A549 treated with Mapracorat at 1 μM for 4 hours (cell line): ENCODE results near the gene TMEM190. TPM values are rescaled to one million over a fixed set of nuclear protein-coding genes. Genes with fewer than 3 reads are reported as not detected.

Source experiments
- total RNA-seq: library from RNA; stranded (reverse); fragments of 200-300 nt; extraction: Qiagen RNA extraction; gene quantifications from 5 replicates; pipeline ENCODE4 v1.2.3, GENCODE V29; 2022

The TMEM190 gene
- 1.1 to 2.4 TPM (median 1.5 TPM) in 5 replicates for total RNA-seq

GRCh38 chr19:55376241-55376933 lies at the start of gene TMEM190:
Gene TMEM190, plus strand, starts transcription at chr19:55376826. Its CDS starts 28 bp downstream, at chr19:55376854.

GRCh38 chr19:55339105-55339888 lies 37.3 kb upstream of the TMEM190 start, which contains the start of gene KMT5C:
Gene KMT5C, plus strand, starts transcription at chr19:55339876. Its CDS starts 2,061 bp downstream, at chr19:55341937.

GRCh38 chr19:55354698-55355212 lies 21.9 kb upstream of the TMEM190 start, which contains the start of gene COX6B2:
Gene COX6B2, minus strand, starts transcription at chr19:55354719. Its CDS starts 198 bp downstream, at chr19:55354521.

GRCh38 chr19:55362990-55363716 lies 13.5 kb upstream of the TMEM190 start, which contains the start of gene GARIN5B:
Gene GARIN5B, minus strand, starts transcription at chr19:55363260. Its CDS starts 194 bp downstream, at chr19:55363066.

GRCh38 chr19:55370305-55370988 lies 6.2 kb upstream of the TMEM190 start, which contains the start of gene IL11:
Gene IL11, minus strand, starts transcription at chr19:55370463. Its CDS starts 153 bp downstream, at chr19:55370310.

GRCh38 chr19:55384131-55384919 lies 7.7 kb downstream of the TMEM190 start, which contains the start of gene TMEM238:
Gene TMEM238, minus strand, starts transcription at chr19:55384292. Its CDS starts 33 bp downstream, at chr19:55384259.

GRCh38 chr19:55385724-55386492 lies 9.3 kb downstream of the TMEM190 start, which contains the start of gene RPL28:
Gene RPL28, plus strand, starts transcription at chr19:55385932. Its CDS starts 426 bp downstream, at chr19:55386358.

GRCh38 chr19:55407550-55407799 lies 30.8 kb downstream of the TMEM190 start, which contains the start of gene UBE2S:
Gene UBE2S, minus strand, starts transcription at chr19:55407788. Its CDS starts 199 bp downstream, at chr19:55407589.

Other genes with a start within 250 kb of the TMEM190 start
- 107 to 150 TPM (median 135 TPM) in 5 replicates for gene TNNT1, start 227.6 kb upstream of the TMEM190 start, total RNA-seq
- 6.4 to 8.9 TPM (median 7.9 TPM) in 5 replicates for gene TNNI3, start 219.1 kb upstream of the TMEM190 start, total RNA-seq
- gene DNAAF3, start 210.2 kb upstream of the TMEM190 start, total RNA-seq: 3.6 to 6.9 TPM (median 5.8 TPM) in 5 replicates
- gene SYT5, start 196.5 kb upstream of the TMEM190 start, total RNA-seq: 3.0 to 6.1 TPM (median 4.4 TPM) in 5 replicates
- 3.5 to 6.0 TPM (median 5.0 TPM) in 5 replicates for gene PTPRH, start 167.3 kb upstream of the TMEM190 start, total RNA-seq
- gene TMEM86B, start 148.1 kb upstream of the TMEM190 start, total RNA-seq: 3.1 to 5.4 TPM (median 3.9 TPM) in 5 replicates
- gene PPP6R1, start 117.8 kb upstream of the TMEM190 start, total RNA-seq: 81.0 to 117 TPM (median 113 TPM) in 5 replicates
- 118 to 150 TPM (median 135 TPM) in 5 replicates for gene HSPBP1, start 96.7 kb upstream of the TMEM190 start, total RNA-seq
- 2.9 to 4.1 TPM (median 3.0 TPM) in 5 replicates for gene BRSK1, start 92.8 kb upstream of the TMEM190 start, total RNA-seq
- gene TMEM150B, start 51.5 kb upstream of the TMEM190 start, total RNA-seq: not detected in 5 replicates
- 3.6 to 8.3 TPM (median 6.7 TPM) in 5 replicates for gene KMT5C, start 37.0 kb upstream of the TMEM190 start, total RNA-seq
- 0.33 to 4.4 TPM (median 1.0 TPM) in 5 replicates for gene COX6B2, start 22.1 kb upstream of the TMEM190 start, total RNA-seq
- gene GARIN5B, start 13.6 kb upstream of the TMEM190 start, total RNA-seq: 0.05 to 0.22 TPM (median 0.08 TPM) in 5 replicates
- 16.3 to 22.0 TPM (median 18.1 TPM) in 5 replicates for gene IL11, start 6.4 kb upstream of the TMEM190 start, total RNA-seq
- 2.5 to 10.7 TPM (median 9.7 TPM) in 5 replicates for gene TMEM238, start 7.5 kb downstream of the TMEM190 start, total RNA-seq
- 2,416 to 3,186 TPM (median 2,701 TPM) in 5 replicates for gene RPL28, start 9.1 kb downstream of the TMEM190 start, total RNA-seq
- 282 to 492 TPM (median 445 TPM) in 5 replicates for gene UBE2S, start 31.0 kb downstream of the TMEM190 start, total RNA-seq
- not detected in 5 replicates for gene SHISA7, start 66.5 kb downstream of the TMEM190 start, total RNA-seq
- 54.7 to 59.3 TPM (median 58.4 TPM) in 5 replicates for gene ISOC2, start 84.8 kb downstream of the TMEM190 start, total RNA-seq
- not detected in 5 replicates for gene C19orf85, start 87.9 kb downstream of the TMEM190 start, total RNA-seq
- gene ZNF628, start 99.8 kb downstream of the TMEM190 start, total RNA-seq: 2.9 to 8.5 TPM (median 5.4 TPM) in 5 replicates
- 31.7 to 58.5 TPM (median 52.9 TPM) in 5 replicates for gene NAT14, start 108.4 kb downstream of the TMEM190 start, total RNA-seq
- 0.53 to 0.93 TPM (median 0.61 TPM) in 5 replicates for gene SSC5D, start 111.6 kb downstream of the TMEM190 start, total RNA-seq
- 1.1 to 2.4 TPM (median 1.5 TPM) in 5 replicates for gene SBK2, start 160.3 kb downstream of the TMEM190 start, total RNA-seq
- gene SBK3, start 168.7 kb downstream of the TMEM190 start, total RNA-seq: 0.81 to 1.9 TPM (median 1.6 TPM) in 5 replicates
- gene ZNF579, start 204.0 kb downstream of the TMEM190 start, total RNA-seq: 19.1 to 31.9 TPM (median 29.7 TPM) in 5 replicates
- gene FIZ1, start 222.7 kb downstream of the TMEM190 start, total RNA-seq: 21.6 to 25.3 TPM (median 22.9 TPM) in 5 replicates
- 11.3 to 19.0 TPM (median 17.5 TPM) in 5 replicates for gene ZNF524, start 223.5 kb downstream of the TMEM190 start, total RNA-seq
- gene ZNF865, start 228.8 kb downstream of the TMEM190 start, total RNA-seq: 6.9 to 12.2 TPM (median 11.8 TPM) in 5 replicates
- gene ZNF784, start 247.7 kb downstream of the TMEM190 start, total RNA-seq: 4.0 to 5.9 TPM (median 5.4 TPM) in 5 replicates